ENCODE results near the gene TNFRSF14. TPM values are rescaled to one million over a fixed set of nuclear protein-coding genes. Genes with fewer than 3 reads are reported as not detected.

TNFRSF14 gene
- total RNA-seq, 1 donor: 12.0 TPM

- TF ChIP-seq CTCF (IDR thresholded peaks at IDR 0.05; ENCODE audit: insufficient read depth, low read length): no peak
- no peak overlapping the region for H3K4me3 ChIP-seq (ENCODE audit: low read depth, low read length)
Observed at GRCh38 chr1:2542246-2542915, 13.8 kb upstream of the TNFRSF14 start.

GRCh38 chr1:2543543-2544092 lies 12.6 kb upstream of the TNFRSF14 start:
- H3K4me3 ChIP-seq (ENCODE audit: low read depth, low read length): no peak overlapping the region
- TF ChIP-seq CTCF (IDR thresholded peaks at IDR 0.05; ENCODE audit: insufficient read depth, low read length): no peak
- DNase-seq (ENCODE audit: low read depth): no peak

More at GRCh38 chr1:2542246-2542915, 13.8 kb upstream of the TNFRSF14 start:
- no peak for DNase-seq (ENCODE audit: low read depth)

GRCh38 chr1:2544093-2544874 lies 11.9 kb upstream of the TNFRSF14 start:
- DNase-seq (ENCODE audit: low read depth): no peak
- H3K4me3 ChIP-seq (ENCODE audit: low read depth, low read length): no peak overlapping the region
- TF ChIP-seq CTCF (IDR thresholded peaks at IDR 0.05; ENCODE audit: insufficient read depth, low read length): no peak

- DNase-seq (ENCODE audit: low read depth): no peak
- H3K4me3 ChIP-seq (ENCODE audit: low read depth, low read length): no peak overlapping the region
- TF ChIP-seq CTCF (IDR thresholded peaks at IDR 0.05; ENCODE audit: insufficient read depth, low read length): no peak
Observed at GRCh38 chr1:2544875-2545640, 11.1 kb upstream of the TNFRSF14 start.

- peak overlapping the region; percentile 52 for H3K4me3 ChIP-seq (ENCODE audit: low read depth, low read length)
- TF ChIP-seq CTCF (IDR thresholded peaks at IDR 0.05; ENCODE audit: insufficient read depth, low read length): no peak
- peak; percentile 48 for DNase-seq (ENCODE audit: low read depth)
Observed at GRCh38 chr1:2545754-2546514, 10.2 kb upstream of the TNFRSF14 start.

All from fibroblast of the aortic adventitia (primary cell).